D721Med (cell line): ENCODE data around the gene DPYSL5.

Experiments
- DNase-seq: peaks from one replicate; pipeline ENCODE4 v3.0.0; 2011; ENCODE audit warnings: low spot score; ENCODE audit not compliant: insufficient read length
- FAIRE-seq: peaks from 2 replicates; lab custom pipeline; 2011; peaks lifted over from hg19 to GRCh38; lab: Jason Lieb, UNC
- TF ChIP-seq, protein P1 (sequence below): IDR thresholded peaks from 2 replicates; pipeline ENCODE4 v1.5.1; 2012; ENCODE audit warnings: mild to moderate bottlenecking, control low read depth; ENCODE audit not compliant: insufficient read depth; ENCODE audit errors: missing control alignments

DPYSL5 gene

GRCh38 chr2:26903676-26904075 lies 55.7 kb downstream of the DPYSL5 start:
- DNase-seq = no peak
- TF ChIP-seq, protein P1, sequence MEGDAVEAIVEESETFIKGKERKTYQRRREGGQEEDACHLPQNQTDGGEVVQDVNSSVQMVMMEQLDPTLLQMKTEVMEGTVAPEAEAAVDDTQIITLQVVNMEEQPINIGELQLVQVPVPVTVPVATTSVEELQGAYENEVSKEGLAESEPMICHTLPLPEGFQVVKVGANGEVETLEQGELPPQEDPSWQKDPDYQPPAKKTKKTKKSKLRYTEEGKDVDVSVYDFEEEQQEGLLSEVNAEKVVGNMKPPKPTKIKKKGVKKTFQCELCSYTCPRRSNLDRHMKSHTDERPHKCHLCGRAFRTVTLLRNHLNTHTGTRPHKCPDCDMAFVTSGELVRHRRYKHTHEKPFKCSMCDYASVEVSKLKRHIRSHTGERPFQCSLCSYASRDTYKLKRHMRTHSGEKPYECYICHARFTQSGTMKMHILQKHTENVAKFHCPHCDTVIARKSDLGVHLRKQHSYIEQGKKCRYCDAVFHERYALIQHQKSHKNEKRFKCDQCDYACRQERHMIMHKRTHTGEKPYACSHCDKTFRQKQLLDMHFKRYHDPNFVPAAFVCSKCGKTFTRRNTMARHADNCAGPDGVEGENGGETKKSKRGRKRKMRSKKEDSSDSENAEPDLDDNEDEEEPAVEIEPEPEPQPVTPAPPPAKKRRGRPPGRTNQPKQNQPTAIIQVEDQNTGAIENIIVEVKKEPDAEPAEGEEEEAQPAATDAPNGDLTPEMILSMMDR = no peak
- no peak for FAIRE-seq

GRCh38 chr2:26904839-26905238 lies 56.9 kb downstream of the DPYSL5 start:
- DNase-seq (no peak), FAIRE-seq (no peak)
- TF ChIP-seq, protein P1 = no peak

- no peak for FAIRE-seq
- DNase-seq = no peak
- TF ChIP-seq, protein P1 = no peak
These were observed 57.6 kb downstream of the DPYSL5 start for GRCh38 chr2:26905341-26906198.

GRCh38 chr2:26907416-26907815 lies 59.5 kb downstream of the DPYSL5 start:
- FAIRE-seq (no peak), DNase-seq (no peak)
- TF ChIP-seq, protein P1 = no peak

DNA sequence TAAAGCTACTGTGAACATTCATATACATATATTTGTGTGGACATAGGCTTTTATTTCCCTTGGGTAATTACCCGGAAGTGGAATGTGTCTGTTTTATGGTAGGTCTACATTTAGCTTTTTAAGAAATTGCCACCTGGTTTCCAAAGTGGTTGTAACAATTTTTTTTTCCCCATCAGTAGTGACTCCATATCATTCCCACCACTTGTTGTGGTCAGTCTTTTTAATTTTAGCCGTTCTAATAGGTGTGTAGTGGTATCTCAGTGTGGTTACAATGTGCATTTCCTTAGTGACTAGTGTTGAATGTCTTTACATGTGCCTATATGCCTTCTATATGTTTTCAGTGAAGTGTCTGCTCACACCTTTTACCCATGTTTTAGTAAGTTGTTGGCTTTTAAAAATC lies 62.2 kb downstream of the DPYSL5 start:
- FAIRE-seq (no peak), DNase-seq (no peak)
- TF ChIP-seq, protein P1 = no peak

DNA sequence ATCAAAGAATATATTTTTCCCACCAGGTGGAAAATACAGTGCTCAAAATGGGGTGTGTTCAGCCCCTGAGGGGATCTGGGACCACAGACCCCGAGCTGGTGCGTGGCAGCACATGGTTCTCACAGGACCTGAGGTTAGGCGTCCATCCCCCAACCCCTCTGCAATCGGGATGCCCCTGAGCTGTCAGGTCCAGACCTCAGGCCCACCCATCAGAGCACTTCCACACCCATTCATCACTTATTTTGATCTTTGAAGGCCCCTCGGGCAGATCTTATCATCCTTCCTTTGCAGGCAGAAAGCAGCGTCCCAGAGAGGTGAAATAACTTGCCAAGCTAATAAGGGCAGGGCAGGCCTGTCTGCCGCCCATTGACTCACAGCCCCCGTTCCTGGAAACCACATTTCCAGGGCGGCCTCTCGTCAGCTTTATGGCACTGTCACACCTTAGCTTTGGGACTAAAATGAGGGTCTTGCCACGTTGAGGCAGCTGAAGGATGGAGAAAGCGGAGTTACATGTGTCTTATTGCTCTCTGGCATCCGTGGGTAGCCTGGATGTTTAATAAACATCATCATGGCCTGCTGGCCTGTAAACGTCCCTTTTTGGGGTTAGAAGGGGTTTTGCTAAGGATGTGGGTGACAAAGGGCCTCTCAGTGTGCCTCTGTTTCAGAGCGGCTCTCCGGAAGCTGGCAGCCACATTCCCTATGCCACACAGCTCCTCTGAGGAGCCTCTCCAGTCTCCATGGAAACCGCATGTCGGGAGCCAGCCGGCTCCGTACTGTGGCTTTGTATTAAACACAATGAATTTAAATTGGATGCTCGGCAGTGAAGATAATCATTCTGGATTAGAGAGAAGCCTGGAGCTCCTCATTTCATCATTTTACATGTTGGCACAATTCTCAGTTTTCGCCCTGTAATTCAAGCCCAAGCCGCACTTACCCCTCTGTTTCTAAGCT lies 64.3 kb downstream of the DPYSL5 start:
- TF ChIP-seq, protein P1 = no peak
- DNase-seq (no peak), FAIRE-seq (no peak)
